GM21723 (cell line): Measurements from ENCODE around the gene MAP3K2.

Source experiments
- ATAC-seq: cut with Tn5 transposase; IDR thresholded peaks from one replicate; pipeline ENCODE4 v1.9.1; 2021; ENCODE audit warnings: mild to moderate bottlenecking, moderate library complexity; ENCODE audit not compliant: unreplicated experiment

Gene MAP3K2

GRCh38 chr2:127386246-127386645, 1.5 kb downstream of the MAP3K2 start:
- no peak for ATAC-seq

- no peak for ATAC-seq
Observed at GRCh38 chr2:127384529-127384928, 3.2 kb downstream of the MAP3K2 start.

- no peak for ATAC-seq
Observed at GRCh38 chr2:127382831-127383230, 4.9 kb downstream of the MAP3K2 start.

- ATAC-seq, result no peak
Observed at GRCh38 chr2:127381762-127382161, 6.0 kb downstream of the MAP3K2 start.

GRCh38 chr2:127379712-127380355, 7.9 kb downstream of the MAP3K2 start:
- ATAC-seq, result no peak

GRCh38 chr2:127378720-127379119, 9.1 kb downstream of the MAP3K2 start:
- no peak for ATAC-seq

GRCh38 chr2:127377262-127377661, 10.5 kb downstream of the MAP3K2 start:
- ATAC-seq, result no peak

- no peak for ATAC-seq
Observed at GRCh38 chr2:127376257-127376656, 11.5 kb downstream of the MAP3K2 start.

GRCh38 chr2:127373362-127374083, 14.3 kb downstream of the MAP3K2 start:
- no peak for ATAC-seq

- no peak for ATAC-seq
Observed at GRCh38 chr2:127371037-127371436, 16.7 kb downstream of the MAP3K2 start.

- ATAC-seq, result no peak
Observed at GRCh38 chr2:127370010-127370409, 17.8 kb downstream of the MAP3K2 start.

GRCh38 chr2:127365211-127365643, 22.5 kb downstream of the MAP3K2 start:
- ATAC-seq, result no peak

GRCh38 chr2:127362971-127363370, 24.8 kb downstream of the MAP3K2 start:
- no peak for ATAC-seq

- ATAC-seq, result no peak
Observed at GRCh38 chr2:127361929-127362885, 25.6 kb downstream of the MAP3K2 start.

GRCh38 chr2:127360242-127360641, 27.5 kb downstream of the MAP3K2 start:
- no peak for ATAC-seq

- no peak for ATAC-seq
Observed at GRCh38 chr2:127359520-127359919, 28.3 kb downstream of the MAP3K2 start.

GRCh38 chr2:127358971-127359370, 28.8 kb downstream of the MAP3K2 start:
- no peak for ATAC-seq

- no peak for ATAC-seq
Observed at GRCh38 chr2:127358044-127358443, 29.7 kb downstream of the MAP3K2 start.

GRCh38 chr2:127357591-127357990, 30.2 kb downstream of the MAP3K2 start:
- ATAC-seq, result no peak

- ATAC-seq, result no peak
Observed at GRCh38 chr2:127356531-127356930, 31.2 kb downstream of the MAP3K2 start.

- ATAC-seq, result no peak
Observed at GRCh38 chr2:127355407-127356008, 32.3 kb downstream of the MAP3K2 start.
